DOHH2 (cell line): ENCODE measurements around the gene IFNA17.

Experiments
- CTCF ChIP-seq: fragments of 200-600 bp; sonication (generic); IDR thresholded peaks from one replicate; pipeline ENCODE4 v1.5.1; 2014; ENCODE audit warnings: antibody characterized with exemption, mild to moderate bottlenecking, low read depth, low read length; ENCODE audit not compliant: poor library complexity, severe bottlenecking
- EZH2phosphoT487 ChIP-seq: fragments of 200-600 bp; sonication (generic); IDR thresholded peaks from 2 replicates; pipeline ENCODE4 v1.6.1; 2017; ENCODE audit warnings: borderline replicate concordance, mild to moderate bottlenecking, antibody characterized with exemption, low read length, moderate library complexity, mixed read lengths

- TF ChIP-seq EZH2phosphoT487 = no peak
- no peak for TF ChIP-seq CTCF
Observed at GRCh38 chr9:21265421-21266189, 37.6 kb upstream of the IFNA17 start.
